H9 (cell line): ENCODE results near the gene PGPEP1. TPM values are rescaled to one million over a fixed set of nuclear protein-coding genes. Genes with fewer than 3 reads are reported as not detected.

Source experiments
- DNase-seq: peaks from one replicate; pipeline ENCODE4 v3.0.0-alpha.2; 2017
- H2AFZ ChIP-seq: one replicate; pipeline ENCODE4 v1.6.1; 2013; ENCODE audit warnings: mild to moderate bottlenecking, low read length, control low read depth, moderate library complexity
- H2AK5ac ChIP-seq: 2 replicates; pipeline ENCODE4 v1.6.1; 2013; ENCODE audit warnings: low read length, control low read depth, mixed read lengths; ENCODE audit not compliant: insufficient read length
- H2BK120ac ChIP-seq: one replicate; pipeline ENCODE4 v1.6.1; 2013; ENCODE audit warnings: low read depth, mild to moderate bottlenecking, low read length, control low read depth, inconsistent platforms; ENCODE audit not compliant: poor library complexity, severe bottlenecking
- H2BK12ac ChIP-seq: 2 replicates; pipeline ENCODE4 v1.6.1; 2013; ENCODE audit warnings: low read length, control low read depth, mixed read lengths, low read depth; ENCODE audit not compliant: insufficient read length
- H2BK15ac ChIP-seq: 2 replicates; pipeline ENCODE4 v1.6.1; 2013; ENCODE audit warnings: low read depth, low read length, control low read depth
- H2BK20ac ChIP-seq: one replicate; pipeline ENCODE4 v1.6.1; 2013; ENCODE audit warnings: low read depth, mild to moderate bottlenecking, low read length, control low read depth, inconsistent platforms; ENCODE audit not compliant: poor library complexity, severe bottlenecking
- H2BK5ac ChIP-seq: 2 replicates; pipeline ENCODE4 v1.6.1; 2013; ENCODE audit warnings: low read length, control low read depth, mixed read lengths; ENCODE audit not compliant: insufficient read length
- H3K14ac ChIP-seq: 2 replicates; pipeline ENCODE4 v1.6.1; 2013; ENCODE audit warnings: low read length, control low read depth; ENCODE audit not compliant: insufficient read depth
- H3K18ac ChIP-seq: 2 replicates; pipeline ENCODE4 v1.6.1; 2013; ENCODE audit warnings: low read depth, mild to moderate bottlenecking, mixed read lengths, low read length, control low read depth; ENCODE audit not compliant: insufficient read length
- H3K23ac ChIP-seq: 2 replicates; pipeline ENCODE4 v1.6.1; 2013; ENCODE audit warnings: low read length, control low read depth, mixed read lengths, low read depth; ENCODE audit not compliant: insufficient read length
- H3K23me2 ChIP-seq: 2 replicates; pipeline ENCODE4 v1.6.1; 2013; ENCODE audit warnings: low read depth, mild to moderate bottlenecking, mixed read lengths, low read length, control low read depth; ENCODE audit not compliant: insufficient read length, poor library complexity, severe bottlenecking
- H3K27ac ChIP-seq: 2 replicates; pipeline ENCODE4 v1.5.1; 2013; ENCODE audit warnings: low read length, control low read depth, mixed read lengths, low read depth; ENCODE audit not compliant: insufficient read length
- H3K27me3 ChIP-seq: 2 replicates; pipeline ENCODE4 v1.6.1; 2013; ENCODE audit warnings: low read length, control low read depth, inconsistent platforms; ENCODE audit not compliant: insufficient read depth
- H3K4ac ChIP-seq: 2 replicates; pipeline ENCODE4 v1.6.1; 2013; ENCODE audit warnings: low read depth, mild to moderate bottlenecking, control low read depth, inconsistent platforms, low read length, moderate library complexity
- H3K4me1 ChIP-seq: 2 replicates; pipeline ENCODE4 v1.6.1; 2013; ENCODE audit warnings: low read length, control low read depth, inconsistent platforms; ENCODE audit not compliant: insufficient read depth
- H3K4me2 ChIP-seq: 2 replicates; pipeline ENCODE4 v1.6.1; 2013; ENCODE audit warnings: low read length, control low read depth, mixed read lengths; ENCODE audit not compliant: insufficient read length, insufficient read depth
- H3K56ac ChIP-seq: 2 replicates; pipeline ENCODE4 v1.6.1; 2013; ENCODE audit warnings: low read depth, mild to moderate bottlenecking, mixed read lengths, low read length, control low read depth; ENCODE audit not compliant: insufficient read length
- H3K79me1 ChIP-seq: 2 replicates; pipeline ENCODE4 v1.6.1; 2013; ENCODE audit warnings: low read depth, mild to moderate bottlenecking, moderate library complexity, low read length, control low read depth, inconsistent platforms; ENCODE audit not compliant: insufficient read depth, poor library complexity, severe bottlenecking
- H3K79me2 ChIP-seq: 2 replicates; pipeline ENCODE4 v1.6.1; 2013; ENCODE audit warnings: low read length, control low read depth, inconsistent platforms; ENCODE audit not compliant: insufficient read depth
- H3K9ac ChIP-seq: 2 replicates; pipeline ENCODE4 v1.6.1; 2013; ENCODE audit warnings: low read length, control low read depth, mixed read lengths; ENCODE audit not compliant: insufficient read length; ENCODE audit errors: extremely low read depth
- H3K9me3 ChIP-seq: one replicate; pipeline ENCODE4 v1.6.1; 2013; ENCODE audit warnings: low read depth, low read length, inconsistent platforms; ENCODE audit not compliant: control insufficient read depth
- H3T11ph ChIP-seq: one replicate; pipeline ENCODE4 v1.6.1; 2013; ENCODE audit warnings: mild to moderate bottlenecking, low read length, control low read depth, inconsistent platforms
- H4K20me1 ChIP-seq: one replicate; pipeline ENCODE4 v1.6.1; 2013; ENCODE audit not compliant: control insufficient read depth, insufficient read length, insufficient read depth
- H4K5ac ChIP-seq: 2 replicates; pipeline ENCODE4 v1.6.1; 2013; ENCODE audit warnings: low read depth, mild to moderate bottlenecking, mixed read lengths, low read length, control low read depth; ENCODE audit not compliant: insufficient read length
- H4K8ac ChIP-seq: replicated peaks from 2 replicates; pipeline ENCODE4 v1.6.1; 2013; ENCODE audit warnings: low read length, control low read depth, mixed read lengths, low read depth; ENCODE audit not compliant: insufficient read length
- H4K91ac ChIP-seq: 2 replicates; pipeline ENCODE4 v1.6.1; 2013; ENCODE audit warnings: low read depth, mild to moderate bottlenecking, moderate library complexity, mixed read lengths, low read length, control low read depth; ENCODE audit not compliant: insufficient read length
- H3K27ac Mint-ChIP-seq, 3 experiments: 2 replicates in 2 of 3; 3 replicates in 1 of 3; pipeline ENCODE4 v1.8.0; 2020 to 2021; ENCODE audit warnings: mixed read lengths in 3 of 3, mild to moderate bottlenecking in 1 of 3, moderate library complexity in 1 of 3
- H3K27me3 Mint-ChIP-seq: 2 replicates; pipeline ENCODE4 v1.8.0; 2021; ENCODE audit warnings: low read depth, mild to moderate bottlenecking, moderate library complexity, mixed read lengths
- H3K36me3 Mint-ChIP-seq, 3 experiments: 2 replicates in 2 of 3; 3 replicates in 1 of 3; pipeline ENCODE4 v1.8.0; 2020 to 2021; ENCODE audit warnings: low read depth in 3 of 3, mixed read lengths in 3 of 3; ENCODE audit not compliant: insufficient read depth in 1 of 3
- H3K4me1 Mint-ChIP-seq, 2 experiments: 2 replicates each; pipeline ENCODE4 v1.8.0; 2020; ENCODE audit warnings: mixed read lengths in 2 of 2
- H3K4me3 Mint-ChIP-seq, 2 experiments: 2 replicates in 1 of 2; 3 replicates in 1 of 2; pipeline ENCODE4 v1.8.0; 2020 to 2021; ENCODE audit warnings: mild to moderate bottlenecking in 2 of 2, mixed read lengths in 2 of 2, moderate library complexity in 1 of 2
- H3K9me3 Mint-ChIP-seq, 2 experiments: 2 replicates in 1 of 2; 3 replicates in 1 of 2; pipeline ENCODE4 v1.8.0; 2020; ENCODE audit warnings: mild to moderate bottlenecking in 2 of 2, mixed read lengths in 2 of 2, moderate library complexity in 1 of 2
- WGBS: extraction: QIAGEN DNeasy Blood & Tissue Kit; methylation state at CpG from one replicate; pipeline ENCODE4 v1.1.7; 2013; ENCODE audit warnings: missing lambda C conversion rate, low lambda C conversion rate, mixed read lengths; ENCODE audit not compliant: insufficient read length; ENCODE audit errors: extremely low coverage; 5-methylcytosine and 5-hydroxymethylcytosine counted together
- total RNA-seq: library from RNA; stranded (reverse); gene quantifications from 2 replicates; pipeline ENCODE4 v1.2.1, GENCODE V29; 2021
- TF ChIP-seq, protein P1 (sequence below): fragments of 200-600 bp; sonication (generic); conservative IDR thresholded peaks from 3 replicates; pipeline ENCODE4 v1.8.0; 2021; ENCODE audit warnings: antibody characterized with exemption, mild to moderate bottlenecking

Gene PGPEP1
- total RNA-seq, 1 experiment from 2014 or later = 64.8 TPM

DNA sequence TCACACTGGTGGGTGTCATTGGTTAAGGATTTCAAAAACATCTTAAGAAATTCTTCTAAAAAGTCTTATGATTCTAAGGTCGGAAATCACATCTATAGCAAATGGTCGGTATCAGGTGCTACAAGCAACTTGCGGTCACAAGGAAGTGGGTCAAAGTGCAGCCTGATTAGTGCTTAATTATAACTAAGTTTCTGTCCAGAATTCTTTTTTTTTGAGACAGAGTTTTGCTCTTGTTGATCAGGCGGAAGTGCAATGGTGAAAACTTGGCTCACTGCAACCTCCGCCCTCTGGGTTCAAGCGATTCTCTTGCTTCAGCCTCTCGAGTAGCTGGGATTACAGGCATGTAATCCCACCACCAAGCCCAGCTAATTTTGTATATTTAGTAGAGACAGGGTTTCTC lies 44.4 kb downstream of the PGPEP1 start:
- Histone ChIP-seq H3K23ac (no peak overlapping the region), H3K18ac (no peak overlapping the region), H2AK5ac (no peak overlapping the region), H4K8ac (no peak overlapping the region), H4K20me1 (no peaks in the 10 kb centered on the region), H2BK12ac (no peak overlapping the region), H3K27ac (no peak overlapping the region), H3K4me1 (no peaks in the 10 kb centered on the region), H2BK20ac (no peak overlapping the region), H2AFZ (no peak overlapping the region), H3K4me2 (no peak overlapping the region), H3K9me3 (no peaks in the 10 kb centered on the region), H4K91ac (no peak overlapping the region), H2BK5ac (no peak overlapping the region), H3K23me2 (no peaks in the 10 kb centered on the region), H3K27me3 (no peaks in the 10 kb centered on the region), H3K56ac (no peak overlapping the region), H3K14ac (no peak overlapping the region), H3K9ac (no peak overlapping the region), H2BK120ac (no peak overlapping the region), H2BK15ac (no peak overlapping the region), H3K79me2 (no peaks in the 10 kb centered on the region), H3T11ph (no peak overlapping the region), H3K79me1 (no peaks in the 10 kb centered on the region), H4K5ac (no peak overlapping the region), H3K4ac (no peak overlapping the region)
- H3K4me3 Mint-ChIP-seq = no peak overlapping the region
- no peak for DNase-seq
- H3K27me3 Mint-ChIP-seq = peaks cover 28% of the 10 kb centered on the region
- H3K4me1 Mint-ChIP-seq = peaks cover 26% of the 10 kb centered on the region in 2 experiments
- H3K9me3 Mint-ChIP-seq = no peaks in the 10 kb centered on the region
- H3K27ac Mint-ChIP-seq = peak overlapping the region in 1 of 3 experiments; percentile 34; a peak in 1 of 7 replicates
- TF ChIP-seq, protein P1, sequence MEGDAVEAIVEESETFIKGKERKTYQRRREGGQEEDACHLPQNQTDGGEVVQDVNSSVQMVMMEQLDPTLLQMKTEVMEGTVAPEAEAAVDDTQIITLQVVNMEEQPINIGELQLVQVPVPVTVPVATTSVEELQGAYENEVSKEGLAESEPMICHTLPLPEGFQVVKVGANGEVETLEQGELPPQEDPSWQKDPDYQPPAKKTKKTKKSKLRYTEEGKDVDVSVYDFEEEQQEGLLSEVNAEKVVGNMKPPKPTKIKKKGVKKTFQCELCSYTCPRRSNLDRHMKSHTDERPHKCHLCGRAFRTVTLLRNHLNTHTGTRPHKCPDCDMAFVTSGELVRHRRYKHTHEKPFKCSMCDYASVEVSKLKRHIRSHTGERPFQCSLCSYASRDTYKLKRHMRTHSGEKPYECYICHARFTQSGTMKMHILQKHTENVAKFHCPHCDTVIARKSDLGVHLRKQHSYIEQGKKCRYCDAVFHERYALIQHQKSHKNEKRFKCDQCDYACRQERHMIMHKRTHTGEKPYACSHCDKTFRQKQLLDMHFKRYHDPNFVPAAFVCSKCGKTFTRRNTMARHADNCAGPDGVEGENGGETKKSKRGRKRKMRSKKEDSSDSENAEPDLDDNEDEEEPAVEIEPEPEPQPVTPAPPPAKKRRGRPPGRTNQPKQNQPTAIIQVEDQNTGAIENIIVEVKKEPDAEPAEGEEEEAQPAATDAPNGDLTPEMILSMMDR = no peak
- H3K36me3 Mint-ChIP-seq = peaks cover 0 to 5% (median 5%) of the 10 kb centered on the region in 3 experiments; a peak in 1 of 7 replicates
- WGBS = no CpG with 5 or more reads among the region's 7 CpGs
